Amniotic stem cell (primary cell): Measurements from ENCODE around the gene COL11A2.

Experiments used
- DNase-seq: peaks from one replicate; lab custom pipeline; 2025; lab: John Stamatoyannopoulos, UW

The COL11A2 gene

DNA sequence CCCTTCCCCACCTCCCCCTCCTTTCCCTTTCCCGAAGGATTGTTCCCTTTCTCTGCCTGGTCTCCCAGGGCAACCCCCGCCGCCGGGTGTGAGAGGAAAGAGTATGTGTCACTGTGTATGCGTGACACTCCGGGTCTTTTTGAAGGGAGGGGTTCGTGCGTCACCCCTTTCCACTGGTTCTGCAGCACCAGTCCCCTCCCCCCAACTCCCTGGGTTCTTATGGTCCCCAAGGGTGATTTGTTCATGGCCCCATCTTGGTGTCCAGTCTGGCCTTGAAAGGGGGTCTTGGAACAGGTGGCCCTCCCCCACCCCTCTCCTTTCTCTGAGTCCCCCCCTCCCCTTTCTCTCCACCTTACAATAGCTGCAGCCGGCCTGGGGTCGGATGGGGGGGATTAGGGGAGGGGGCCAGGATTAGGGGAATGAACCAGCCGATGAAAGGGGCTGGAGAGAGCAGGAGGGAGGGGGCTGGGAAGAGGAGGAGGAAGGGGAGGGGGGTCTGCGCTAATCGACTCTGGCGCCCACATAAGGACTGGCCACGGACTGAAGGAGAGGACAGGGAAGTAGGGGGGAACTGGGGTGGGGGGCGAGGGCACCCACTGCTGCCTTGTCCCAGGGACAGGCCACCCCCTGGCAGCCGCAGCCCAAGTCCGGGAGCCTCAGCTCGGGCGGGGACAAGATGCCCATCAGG lies 14.7 kb upstream of the COL11A2 start:
- DNase-seq = no peak

DNA sequence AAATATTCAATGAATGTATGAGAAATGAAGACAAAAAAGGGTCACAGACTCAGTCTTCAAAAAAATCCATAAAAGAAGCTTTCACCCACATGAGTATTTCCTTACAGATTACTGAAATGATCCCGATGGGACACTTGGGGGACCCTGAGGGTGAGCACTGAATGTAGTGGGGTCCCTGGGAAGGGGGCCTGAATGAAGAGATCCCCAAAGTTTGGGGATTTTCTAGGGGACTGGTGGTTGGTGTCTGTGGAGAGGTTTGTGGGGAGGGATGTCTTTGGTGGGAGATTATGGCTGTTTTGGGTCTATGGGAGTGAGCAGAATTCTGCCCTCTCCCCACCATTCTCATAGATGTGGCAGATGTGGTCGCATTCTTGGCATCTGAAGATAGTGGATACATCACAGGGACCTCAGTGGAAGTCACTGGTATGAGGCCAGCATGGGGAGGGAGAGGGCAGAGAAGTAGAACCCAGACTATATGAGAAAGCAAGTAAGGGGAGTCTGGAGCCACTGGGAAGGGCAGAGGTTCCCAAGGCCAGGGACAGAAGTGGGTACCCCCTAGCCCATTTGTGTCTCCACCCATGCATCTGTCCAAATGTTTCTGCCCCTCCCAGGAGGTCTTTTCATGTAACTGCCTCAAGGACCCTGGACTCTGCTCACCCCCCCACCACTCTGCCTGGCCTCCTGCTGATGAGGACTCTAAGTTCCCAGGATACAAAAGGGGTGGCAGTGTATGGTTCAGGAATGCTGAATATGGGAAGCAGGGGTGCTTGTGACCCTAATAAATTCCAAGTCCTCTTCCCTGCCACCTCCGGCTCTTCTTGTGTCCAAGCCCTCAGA lies 14.0 kb upstream of the COL11A2 start:
- no peak for DNase-seq

GRCh38 chr6:33205191-33206026 lies 13.1 kb upstream of the COL11A2 start:
- no peak for DNase-seq

DNA sequence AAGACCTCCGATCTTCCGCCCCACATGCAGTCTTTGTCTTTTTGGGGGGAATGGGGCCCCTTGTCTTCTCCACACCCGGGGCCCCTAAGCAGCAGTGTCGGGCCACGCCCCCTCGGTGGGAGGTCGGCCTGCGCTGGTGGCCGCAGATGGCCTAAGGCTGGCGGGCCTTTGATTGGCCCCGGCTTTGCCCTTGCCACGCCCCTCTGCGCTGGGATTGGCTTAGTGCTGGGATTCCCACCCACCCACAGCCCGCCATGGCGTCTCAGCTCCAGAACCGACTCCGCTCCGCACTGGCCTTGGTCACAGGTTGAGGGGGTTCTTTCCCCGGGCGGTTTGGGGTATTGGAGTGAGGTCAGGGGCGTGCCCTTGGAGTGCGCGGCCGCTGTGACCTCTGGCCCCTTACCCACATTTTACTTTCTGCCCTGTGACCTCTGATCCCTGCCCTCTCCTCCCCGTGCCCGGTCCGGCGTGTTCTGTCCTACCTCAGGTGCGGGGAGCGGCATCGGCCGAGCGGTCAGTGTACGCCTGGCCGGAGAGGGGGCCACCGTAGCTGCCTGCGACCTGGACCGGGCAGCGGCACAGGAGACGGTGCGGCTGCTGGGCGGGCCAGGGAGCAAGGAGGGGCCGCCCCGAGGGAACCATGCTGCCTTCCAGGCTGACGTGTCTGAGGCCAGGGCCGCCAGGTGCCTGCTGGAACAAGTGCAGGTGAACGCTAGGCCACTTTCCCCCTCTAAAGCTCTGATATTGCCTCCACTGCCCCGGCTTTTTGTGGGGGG lies 12.3 kb upstream of the COL11A2 start, which contains the start of gene HSD17B8:
Gene HSD17B8 (plus strand): TSS at position 241 of the 776 bp plus-strand sequence. CDS start 14 bp downstream, at position 255.
- peak; percentile 62 for DNase-seq

DNA sequence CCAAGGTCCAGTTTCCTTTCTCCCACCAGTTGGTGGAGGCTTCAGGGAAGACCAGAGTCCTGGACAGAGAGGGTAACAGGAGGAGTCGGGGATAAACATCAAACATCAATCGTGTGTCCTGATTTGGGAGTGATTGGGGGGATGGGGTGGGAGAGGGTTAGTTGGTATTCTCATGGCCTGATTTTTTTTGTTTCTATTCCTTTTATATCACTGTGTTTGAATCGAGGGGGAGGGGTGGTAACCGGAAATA lies 11.8 kb upstream of the COL11A2 start:
- no peak for DNase-seq

- no peak for DNase-seq
Measured at GRCh38 chr6:33203443-33204164, 11.3 kb upstream of the COL11A2 start.

- no peak for DNase-seq
Measured at GRCh38 chr6:33202799-33203198, 10.5 kb upstream of the COL11A2 start.

GRCh38 chr6:33201935-33202334 lies 9.7 kb upstream of the COL11A2 start:
- DNase-seq = no peak

- no peak for DNase-seq
Measured at GRCh38 chr6:33201147-33201545, 8.9 kb upstream of the COL11A2 start.

DNA sequence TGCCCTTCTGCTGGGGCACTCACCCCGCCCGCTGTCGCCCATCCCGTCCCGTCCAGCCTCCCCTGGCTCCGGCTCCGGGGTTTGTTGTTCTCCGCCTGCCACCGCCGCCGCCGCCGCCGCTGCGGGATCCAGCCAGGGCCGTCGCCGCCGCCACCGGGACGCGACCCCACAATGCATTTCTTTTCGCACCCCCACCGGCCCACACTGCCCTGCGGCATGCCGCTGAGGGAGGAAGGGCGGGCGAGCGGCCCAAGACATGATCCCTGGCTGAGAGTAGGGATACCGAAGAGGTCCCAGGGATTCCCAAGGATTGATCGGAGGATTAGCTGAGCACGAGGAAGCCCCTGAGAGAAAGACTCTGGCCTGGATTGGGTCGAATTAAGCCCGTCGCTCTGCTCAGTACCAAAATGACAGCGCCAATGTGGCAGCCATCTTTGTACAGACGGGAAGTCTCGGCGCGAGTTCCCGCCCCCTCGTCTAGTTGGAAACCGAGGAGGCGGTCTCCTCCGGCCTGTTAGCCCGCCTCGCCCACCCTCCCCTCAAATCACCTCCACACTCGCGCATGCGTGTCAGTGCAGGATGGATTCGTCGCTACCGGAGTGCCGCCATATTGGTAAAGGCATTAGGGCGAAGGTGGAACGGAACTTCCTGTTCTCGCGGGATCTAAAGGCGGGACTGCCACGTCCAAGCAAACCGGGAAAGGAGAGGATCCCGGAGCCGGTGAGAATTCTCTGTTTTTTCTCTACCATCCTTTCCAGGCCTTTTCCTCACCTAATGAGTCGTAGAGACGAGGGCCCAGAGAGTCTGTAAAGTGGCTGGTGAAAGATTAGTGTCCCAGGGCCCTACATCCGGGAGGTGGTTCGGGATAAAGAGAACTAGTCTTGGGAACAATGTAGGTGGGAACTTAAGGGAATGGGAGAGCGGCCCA lies 8.2 kb upstream of the COL11A2 start, which contains the start of the genes RXRB and SLC39A7:
Gene RXRB (minus strand): TSS at position 447 of the 928 bp plus-strand sequence. CDS start 189 bp downstream, at position 258.
Gene SLC39A7 (plus strand): TSS at position 649 of the 928 bp plus-strand sequence. CDS start 379 bp downstream, outside the sequence.
- peak; percentile 99 for DNase-seq

- DNase-seq = no peak
Measured at GRCh38 chr6:33199687-33200218, 7.5 kb upstream of the COL11A2 start.

GRCh38 chr6:33198853-33199436 lies 6.7 kb upstream of the COL11A2 start:
- DNase-seq = no peak

GRCh38 chr6:33198159-33198852 lies 6.0 kb upstream of the COL11A2 start:
- DNase-seq = no peak

- peak; percentile 32 for DNase-seq
Measured at GRCh38 chr6:33197431-33198048, 5.3 kb upstream of the COL11A2 start.

GRCh38 chr6:33195304-33196165 lies 3.3 kb upstream of the COL11A2 start:
- no peak for DNase-seq

DNA sequence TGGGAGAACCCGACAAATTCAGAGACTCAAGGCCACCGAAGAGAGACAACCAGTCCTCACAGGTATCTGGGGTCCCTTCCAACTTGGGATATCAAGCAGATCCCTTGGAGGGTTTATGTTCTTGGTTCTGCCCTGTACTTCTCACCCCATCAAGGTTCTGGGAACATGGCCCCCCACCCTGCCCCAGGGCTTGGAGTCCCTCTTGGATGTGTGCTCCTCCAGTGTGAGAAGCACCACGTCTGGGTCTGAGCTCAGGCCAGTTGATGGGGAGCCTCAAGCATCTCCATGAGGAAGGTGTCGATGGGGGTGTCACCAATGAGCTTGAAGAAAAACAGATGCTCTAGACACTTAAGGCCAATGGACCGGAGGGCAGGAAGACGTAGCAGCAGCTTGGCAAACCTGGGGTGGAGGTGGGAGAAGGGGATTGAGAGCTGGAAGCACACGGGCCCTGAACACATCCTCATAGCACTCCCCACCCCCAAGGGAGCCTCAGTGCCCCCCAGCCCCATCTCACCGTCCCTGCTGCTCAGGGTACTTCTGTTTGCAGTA lies 2.2 kb upstream of the COL11A2 start:
- no peak for DNase-seq

DNA sequence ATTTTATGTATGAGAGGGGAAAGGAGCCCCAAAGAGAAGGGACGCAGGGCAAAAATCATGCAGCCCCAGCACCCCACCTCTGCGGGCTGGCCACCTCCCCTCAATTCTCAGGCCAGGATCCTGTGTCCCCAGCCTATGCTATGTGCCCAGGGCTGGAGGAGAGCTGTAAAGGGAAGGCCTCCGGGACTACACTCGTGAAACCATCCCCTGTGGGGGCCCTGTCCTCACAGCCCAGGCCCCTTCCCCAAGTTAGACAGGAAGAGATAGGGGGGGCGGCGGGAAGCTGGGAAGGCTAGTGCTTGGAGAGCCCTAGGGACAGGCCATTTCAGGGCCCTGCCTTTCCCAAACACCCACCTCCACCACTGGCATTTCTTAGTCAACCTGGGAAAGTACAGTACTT lies 1.4 kb upstream of the COL11A2 start:
- DNase-seq = no peak
